ENCODE results near the gene SCLT1. TPM values are rescaled to one million over a fixed set of nuclear protein-coding genes. Genes with fewer than 3 reads are reported as not detected.

Gene SCLT1
- total RNA-seq, 1 experiment from 2014 or later, result 15.2 TPM

DNA sequence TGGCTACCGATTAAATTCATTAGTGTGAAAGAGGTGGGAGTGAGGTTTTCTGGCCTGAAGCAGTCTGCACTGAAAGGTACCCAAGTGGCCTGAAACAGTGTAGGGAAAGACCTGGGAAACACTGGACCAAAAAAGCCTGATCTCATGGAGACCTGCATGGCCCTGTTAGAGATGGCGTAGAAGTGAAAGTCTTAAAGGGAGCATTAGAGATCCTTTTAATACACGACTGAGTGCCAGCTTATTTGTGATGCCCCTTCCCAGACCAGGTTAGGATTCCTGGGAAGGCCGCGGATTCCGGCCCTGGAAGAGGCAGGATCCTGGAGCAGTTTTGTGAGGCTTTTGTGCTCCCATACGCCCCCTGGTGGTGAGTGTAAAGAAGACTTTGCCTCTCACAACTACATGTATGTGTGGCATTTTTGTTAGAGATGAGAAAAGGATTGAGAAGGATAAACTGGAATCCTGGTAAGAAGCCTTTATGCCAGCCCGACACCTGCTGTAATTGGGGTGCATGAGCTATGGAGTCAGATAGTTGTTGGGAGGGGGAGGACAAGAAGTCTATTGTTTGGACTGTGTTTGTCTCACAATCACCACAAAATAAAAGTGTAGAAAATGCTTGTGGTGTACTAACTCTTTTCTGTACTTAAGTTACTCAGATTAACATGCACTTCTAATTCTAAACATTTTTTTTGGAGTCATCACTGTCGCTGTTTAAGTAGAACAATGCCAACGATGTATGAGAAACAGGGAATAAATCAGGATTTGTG lies 229.8 kb downstream of the SCLT1 start:
- H3K27ac ChIP-seq (ENCODE audit: low read length), result no peak overlapping the region
- no TSS peak for BruUV-seq (replicated peaks)
- ChIA-PET POLR2A (ENCODE audit: unreplicated experiment) (no interaction called here), CTCF (no interaction called here)
- ATAC-seq (peak; percentile 83), DNase-seq (peak; percentile 64)
- no peak overlapping the region for H3K4me2 ChIP-seq (ENCODE audit: low read length)
- H3K9ac ChIP-seq (ENCODE audit: low read length), result no peak overlapping the region
- H4K20me1 ChIP-seq (ENCODE audit: low read length), result no peaks in the 10 kb centered on the region
- H3K36me3 ChIP-seq (ENCODE audit: low read depth, low read length), result no peaks in the 10 kb centered on the region; the same call in 1 of the 2 replicates
- no peaks in the 10 kb centered on the region for H3K27me3 ChIP-seq (ENCODE audit: low read length)
- intact Hi-C loops (cut with micrococcal nuclease), result loop anchor here (1.0 to 5.0 kb wide), 4 partner anchors 50 to 673 kb away; no protein-coding TSS in a partner anchor
- no peaks in the 10 kb centered on the region for H3K9me2 ChIP-seq (replicated peaks; ENCODE audit: low read length)
- no peak for TF ChIP-seq EZH2 (IDR thresholded peaks at IDR 0.05; ENCODE audit: low read length, unreplicated experiment)
- no peak for TF ChIP-seq EZH2phosphoT487 (IDR thresholded peaks at IDR 0.05; ENCODE audit: borderline replicate concordance, low read length)
- TF ChIP-seq, protein P1, sequence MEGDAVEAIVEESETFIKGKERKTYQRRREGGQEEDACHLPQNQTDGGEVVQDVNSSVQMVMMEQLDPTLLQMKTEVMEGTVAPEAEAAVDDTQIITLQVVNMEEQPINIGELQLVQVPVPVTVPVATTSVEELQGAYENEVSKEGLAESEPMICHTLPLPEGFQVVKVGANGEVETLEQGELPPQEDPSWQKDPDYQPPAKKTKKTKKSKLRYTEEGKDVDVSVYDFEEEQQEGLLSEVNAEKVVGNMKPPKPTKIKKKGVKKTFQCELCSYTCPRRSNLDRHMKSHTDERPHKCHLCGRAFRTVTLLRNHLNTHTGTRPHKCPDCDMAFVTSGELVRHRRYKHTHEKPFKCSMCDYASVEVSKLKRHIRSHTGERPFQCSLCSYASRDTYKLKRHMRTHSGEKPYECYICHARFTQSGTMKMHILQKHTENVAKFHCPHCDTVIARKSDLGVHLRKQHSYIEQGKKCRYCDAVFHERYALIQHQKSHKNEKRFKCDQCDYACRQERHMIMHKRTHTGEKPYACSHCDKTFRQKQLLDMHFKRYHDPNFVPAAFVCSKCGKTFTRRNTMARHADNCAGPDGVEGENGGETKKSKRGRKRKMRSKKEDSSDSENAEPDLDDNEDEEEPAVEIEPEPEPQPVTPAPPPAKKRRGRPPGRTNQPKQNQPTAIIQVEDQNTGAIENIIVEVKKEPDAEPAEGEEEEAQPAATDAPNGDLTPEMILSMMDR (conservative IDR thresholded peaks at IDR 0.05; ENCODE audit: low read depth, low read length), result peak; percentile 77
- H3K79me2 ChIP-seq (ENCODE audit: low read length), result no peaks in the 10 kb centered on the region
- no peaks in the 10 kb centered on the region for H3F3A ChIP-seq (ENCODE audit: low read length, unreplicated experiment)
- H2AFZ ChIP-seq (ENCODE audit: low read length), result no peak overlapping the region
- H3K4me1 ChIP-seq (ENCODE audit: insufficient read depth, low read length), result no peaks in the 10 kb centered on the region
- H3K4me3 ChIP-seq (ENCODE audit: low read length), result no peak overlapping the region
- no peaks in the 10 kb centered on the region for H3K9me3 ChIP-seq (ENCODE audit: low read length)

DNA sequence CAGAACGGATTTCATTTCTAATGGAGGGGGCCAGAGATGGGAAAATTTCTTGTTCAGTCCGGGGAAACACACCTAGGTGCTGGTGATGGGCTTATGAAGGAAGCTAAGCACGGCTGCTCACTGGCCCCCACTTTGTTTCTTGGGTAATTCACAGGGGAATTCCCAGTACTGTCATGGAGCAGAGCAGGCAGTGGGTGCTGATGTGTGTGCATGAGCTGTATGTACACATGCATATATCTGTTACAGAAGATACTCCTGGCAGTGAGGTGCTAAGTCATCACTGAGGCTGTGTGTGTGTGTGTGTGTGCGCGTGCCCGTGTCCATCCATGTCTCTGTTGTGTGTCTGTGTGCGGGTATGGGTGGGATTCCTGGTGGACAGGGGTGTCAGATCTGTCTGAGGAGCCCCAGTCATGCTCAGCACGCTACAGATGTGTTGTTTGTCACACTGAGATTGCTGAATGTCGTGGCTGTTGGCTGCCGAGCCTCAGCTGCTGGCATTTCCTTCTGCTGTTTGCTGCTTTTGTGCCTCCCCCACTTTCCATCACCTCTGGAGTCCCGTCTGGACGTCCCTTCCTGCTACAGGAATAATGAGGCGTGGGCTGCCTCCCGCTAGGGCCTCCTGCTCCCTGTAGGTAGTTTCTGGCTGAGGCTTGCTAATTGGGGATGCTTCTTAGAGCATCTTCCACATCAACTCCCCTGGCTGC lies 230.6 kb downstream of the SCLT1 start:
- BruUV-seq (replicated peaks), result no TSS peak
- H3K4me1 ChIP-seq (ENCODE audit: insufficient read depth, low read length), result no peaks in the 10 kb centered on the region
- no peak for DNase-seq
- no peak; the same call in 1 of the 2 replicates for ATAC-seq
- no peaks in the 10 kb centered on the region for H3K9me2 ChIP-seq (replicated peaks; ENCODE audit: low read length)
- no peaks in the 10 kb centered on the region for H3K9me3 ChIP-seq (ENCODE audit: low read length)
- no peak overlapping the region for H2AFZ ChIP-seq (ENCODE audit: low read length)
- H3K27ac ChIP-seq (ENCODE audit: low read length), result no peak overlapping the region
- H3K4me2 ChIP-seq (ENCODE audit: low read length), result no peak overlapping the region
- no peaks in the 10 kb centered on the region for H4K20me1 ChIP-seq (ENCODE audit: low read length)
- TF ChIP-seq EZH2phosphoT487 (IDR thresholded peaks at IDR 0.05; ENCODE audit: borderline replicate concordance, low read length), result no peak
- TF ChIP-seq, protein P1 (conservative IDR thresholded peaks at IDR 0.05; ENCODE audit: low read depth, low read length), result no peak
- no peak for TF ChIP-seq EZH2 (IDR thresholded peaks at IDR 0.05; ENCODE audit: low read length, unreplicated experiment)
- no peaks in the 10 kb centered on the region for H3K79me2 ChIP-seq (ENCODE audit: low read length)
- ChIA-PET CTCF (no interaction called here), POLR2A (ENCODE audit: unreplicated experiment) (no interaction called here)
- no peaks in the 10 kb centered on the region for H3F3A ChIP-seq (ENCODE audit: low read length, unreplicated experiment)
- no peaks in the 10 kb centered on the region for H3K27me3 ChIP-seq (ENCODE audit: low read length)
- H3K36me3 ChIP-seq (ENCODE audit: low read depth, low read length), result no peaks in the 10 kb centered on the region; the same call in 1 of the 2 replicates
- H3K4me3 ChIP-seq (ENCODE audit: low read length), result no peak overlapping the region
- intact Hi-C loops (cut with micrococcal nuclease), result loop anchor here (1.0 to 5.0 kb wide), 4 partner anchors 49 to 672 kb away; no protein-coding TSS in a partner anchor
- no peak overlapping the region for H3K9ac ChIP-seq (ENCODE audit: low read length)

All from PC-3 (cell line).